Muscle of arm (tissue), 12 donors: ENCODE measurements around the gene HNRNPA3. TPM values are rescaled to one million over a fixed set of nuclear protein-coding genes. Genes with fewer than 3 reads are reported as not detected.

ENCODE experiments used
- DNase-seq: peaks from one replicate; pipeline ENCODE4 v3.0.0-alpha.2; 2013
- polyA plus RNA-seq, 12 donors: library from polyadenylated mRNA; unstranded; fragments of 120-200 nt; gene quantifications; one replicate each; pipeline ENCODE4 v1.2.1, GENCODE V29; 2013; ENCODE audit not compliant: insufficient read length in 12 of 12

HNRNPA3 gene
- polyA plus RNA-seq, 12 donors, result 122 to 417 (median 353) TPM

- no peak for DNase-seq
Observed at GRCh38 chr2:177268901-177269300, 56.3 kb downstream of the HNRNPA3 start.

- no peak for DNase-seq
Observed at GRCh38 chr2:177270531-177270930, 57.9 kb downstream of the HNRNPA3 start.

GRCh38 chr2:177271981-177272666 is 59.5 kb downstream of the HNRNPA3 start:
- DNase-seq, result no peak

GRCh38 chr2:177272765-177273164 is 60.2 kb downstream of the HNRNPA3 start:
- DNase-seq, result no peak

DNA sequence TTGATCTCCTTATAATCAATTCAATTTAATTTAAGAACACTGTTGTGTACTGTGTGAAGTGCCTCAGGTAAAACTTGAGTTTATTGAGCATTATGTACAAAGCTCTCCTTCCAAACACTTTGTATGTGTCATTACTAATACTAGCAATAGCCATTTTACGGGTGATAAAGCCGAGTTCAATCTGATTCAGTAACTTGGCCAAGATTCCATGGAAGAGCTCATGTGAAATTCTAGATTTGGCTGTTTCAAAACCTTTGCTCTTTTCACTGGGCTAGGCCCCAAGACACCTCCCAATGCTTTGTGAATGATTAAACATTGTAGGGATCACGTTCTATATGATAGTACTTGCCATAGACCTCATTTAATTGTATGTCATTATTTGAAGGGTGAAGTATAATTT is 60.8 kb downstream of the HNRNPA3 start:
- no peak for DNase-seq

Other genes starting within 250 kb of the HNRNPA3 start
- 10 to 100 TPM in 11 of 12 donors, not detected in 1; 50.9 to 97.5 (median 68.7) TPM for gene NFE2L2, start 51.9 kb downstream of the HNRNPA3 start, polyA plus RNA-seq
- gene AGPS, start 180.0 kb downstream of the HNRNPA3 start, polyA plus RNA-seq, result 10 to 100 TPM in 11 of 12 donors, not detected in 1; 15.8 to 34.3 (median 29.1) TPM